Measurements from ENCODE around the gene TTC3. TPM values are rescaled to one million over a fixed set of nuclear protein-coding genes. Genes with fewer than 3 reads are reported as not detected.

TTC3 gene
- total RNA-seq, 1 experiment from 2014 or later: 71.5 TPM

DNA sequence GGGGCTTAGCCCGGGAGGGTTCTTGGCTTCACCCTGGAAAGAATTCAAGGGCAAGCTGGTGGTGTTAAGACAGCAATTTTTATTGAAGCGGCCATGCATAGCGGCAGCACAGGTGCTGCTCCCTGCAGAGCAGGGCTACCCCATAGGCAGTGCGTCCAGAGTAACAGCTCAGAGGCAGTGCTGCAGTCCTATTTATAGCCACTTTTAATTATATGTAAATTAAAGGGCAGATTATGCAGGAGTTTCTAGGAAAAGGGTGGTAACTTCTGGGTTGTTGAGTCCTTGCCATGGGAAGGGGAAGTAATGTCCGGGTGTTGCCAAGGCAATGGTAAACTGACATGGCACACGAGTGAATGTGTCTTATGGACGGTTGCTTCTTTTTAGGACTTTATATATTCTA, 137.1 kb downstream of the TTC3 start:
- ChIA-PET POLR2A (no interaction called here), RAD21 (ENCODE audit: low non-redundant PET in 1 of 2, low total read pairs in 2 of 2, uncharacterized antibody in 2 of 2, unreplicated experiment in 2 of 2) (no interaction called here), CTCF (no interaction called here)
- H3K4me1 ChIP-seq (ENCODE audit: control insufficient read depth in 1 of 2, insufficient read depth in 2 of 2, low read length in 2 of 2): peaks cover 19 to 24% of the 10 kb centered on the region in 2 experiments
- no peaks in the 10 kb centered on the region for H3K79me2 ChIP-seq (ENCODE audit: insufficient read depth, low read length)
- intact Hi-C loops (cut with micrococcal nuclease): no loop called here
- no peaks in the 10 kb centered on the region for H3K27me3 ChIP-seq (ENCODE audit: insufficient read depth, low read length)
- H2AFZ ChIP-seq (ENCODE audit: low read depth, low read length, poor library complexity, severe bottlenecking): no peak overlapping the region
- BruUV-seq (replicated peaks): no TSS peak
- TF ChIP-seq TCF7L2 (IDR thresholded peaks at IDR 0.05; ENCODE audit: borderline replicate concordance, extremely low read depth, insufficient read depth, insufficient read length): no peak
- no peak for TF ChIP-seq ZFX (IDR thresholded peaks at IDR 0.05)
- TF ChIP-seq, protein P1, sequence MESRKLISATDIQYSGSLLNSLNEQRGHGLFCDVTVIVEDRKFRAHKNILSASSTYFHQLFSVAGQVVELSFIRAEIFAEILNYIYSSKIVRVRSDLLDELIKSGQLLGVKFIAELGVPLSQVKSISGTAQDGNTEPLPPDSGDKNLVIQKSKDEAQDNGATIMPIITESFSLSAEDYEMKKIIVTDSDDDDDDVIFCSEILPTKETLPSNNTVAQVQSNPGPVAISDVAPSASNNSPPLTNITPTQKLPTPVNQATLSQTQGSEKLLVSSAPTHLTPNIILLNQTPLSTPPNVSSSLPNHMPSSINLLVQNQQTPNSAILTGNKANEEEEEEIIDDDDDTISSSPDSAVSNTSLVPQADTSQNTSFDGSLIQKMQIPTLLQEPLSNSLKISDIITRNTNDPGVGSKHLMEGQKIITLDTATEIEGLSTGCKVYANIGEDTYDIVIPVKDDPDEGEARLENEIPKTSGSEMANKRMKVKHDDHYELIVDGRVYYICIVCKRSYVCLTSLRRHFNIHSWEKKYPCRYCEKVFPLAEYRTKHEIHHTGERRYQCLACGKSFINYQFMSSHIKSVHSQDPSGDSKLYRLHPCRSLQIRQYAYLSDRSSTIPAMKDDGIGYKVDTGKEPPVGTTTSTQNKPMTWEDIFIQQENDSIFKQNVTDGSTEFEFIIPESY (IDR thresholded peaks at IDR 0.05; ENCODE audit: extremely low read depth, insufficient replicate concordance, low read length): no peak
- TF ChIP-seq SIN3A (IDR thresholded peaks at IDR 0.05; ENCODE audit: low read depth): no peak
- TF ChIP-seq SP1 (IDR thresholded peaks at IDR 0.05; ENCODE audit: low read depth): no peak
- no peaks in the 10 kb centered on the region for H3K9me2 ChIP-seq (ENCODE audit: insufficient read depth)
- ATAC-seq (no peak), DNase-seq (ENCODE audit: low read depth, low spot score) (no peak)
- H4K20me1 ChIP-seq (ENCODE audit: insufficient read depth): no peaks in the 10 kb centered on the region
- no peaks in the 10 kb centered on the region for H3K9me3 ChIP-seq (ENCODE audit: control insufficient read depth in 1 of 2, insufficient read depth in 1 of 2, low read depth in 1 of 2, low read length in 2 of 2)
- H3K36me3 ChIP-seq (ENCODE audit: control insufficient read depth in 1 of 2, insufficient read depth in 2 of 2, low read length in 2 of 2): no peaks in the 10 kb centered on the region
- H3K9ac ChIP-seq (ENCODE audit: low read length): no peak overlapping the region
- no peak overlapping the region for H3K27ac ChIP-seq (ENCODE audit: low read depth, low read length)
- no peak overlapping the region for H3K4me2 ChIP-seq (ENCODE audit: low read length)
- H3K4me3 ChIP-seq (replicated peaks in 1 of 2; ENCODE audit: low read depth in 1 of 2, low read length in 2 of 2): no peak overlapping the region

DNA sequence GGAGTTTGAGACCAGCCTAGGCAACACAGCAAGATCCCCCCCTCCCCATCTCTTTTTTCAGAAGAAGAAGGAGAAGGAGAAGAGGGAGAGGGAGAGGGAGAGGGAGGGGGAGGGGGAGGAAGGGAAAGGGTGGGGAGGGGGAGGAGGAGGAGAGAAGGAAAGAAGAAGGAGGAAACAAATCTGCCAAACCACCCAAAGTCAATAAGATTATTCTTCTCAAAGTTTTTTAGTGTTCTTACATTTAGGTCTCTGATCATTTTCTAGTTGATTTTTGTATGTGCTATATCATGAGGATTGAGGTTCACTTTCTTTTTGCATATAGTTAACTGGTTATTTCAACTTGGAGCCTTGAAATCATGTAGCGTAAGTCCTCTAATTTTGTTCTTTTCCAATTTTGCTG, 137.7 kb downstream of the TTC3 start:
- Histone ChIP-seq H2AFZ (ENCODE audit: low read depth, low read length, poor library complexity, severe bottlenecking) (no peak overlapping the region), H3K79me2 (ENCODE audit: insufficient read depth, low read length) (no peaks in the 10 kb centered on the region), H3K9me2 (ENCODE audit: insufficient read depth) (no peaks in the 10 kb centered on the region), H3K4me2 (ENCODE audit: low read length) (no peak overlapping the region), H3K36me3 (ENCODE audit: control insufficient read depth in 1 of 2, insufficient read depth in 2 of 2, low read length in 2 of 2) (no peaks in the 10 kb centered on the region), H3K4me3 (replicated peaks in 1 of 2; ENCODE audit: low read depth in 1 of 2, low read length in 2 of 2) (no peak overlapping the region), H4K20me1 (ENCODE audit: insufficient read depth) (no peaks in the 10 kb centered on the region), H3K27ac (ENCODE audit: low read depth, low read length) (no peak overlapping the region), H3K27me3 (ENCODE audit: insufficient read depth, low read length) (no peaks in the 10 kb centered on the region), H3K9me3 (ENCODE audit: control insufficient read depth in 1 of 2, insufficient read depth in 1 of 2, low read depth in 1 of 2, low read length in 2 of 2) (no peaks in the 10 kb centered on the region), H3K9ac (ENCODE audit: low read length) (no peak overlapping the region), H3K4me1 (ENCODE audit: control insufficient read depth in 1 of 2, insufficient read depth in 2 of 2, low read length in 2 of 2) (peaks cover 19 to 24% of the 10 kb centered on the region in 2 experiments)
- no TSS peak for BruUV-seq (replicated peaks)
- DNase-seq (ENCODE audit: low read depth, low spot score): no peak
- no peak for ATAC-seq
- intact Hi-C loops (cut with micrococcal nuclease): no loop called here
- ChIA-PET CTCF (no interaction called here), RAD21 (ENCODE audit: low non-redundant PET in 1 of 2, low total read pairs in 2 of 2, uncharacterized antibody in 2 of 2, unreplicated experiment in 2 of 2) (no interaction called here), POLR2A (no interaction called here)
- TF ChIP-seq ZFX (IDR thresholded peaks at IDR 0.05): no peak
- TF ChIP-seq EGR1 (IDR thresholded peaks at IDR 0.05; ENCODE audit: low read depth): no peak
- TF ChIP-seq YY1 (IDR thresholded peaks at IDR 0.05; ENCODE audit: extremely low read depth, insufficient replicate concordance, low read depth, low read length): no peak
- no peak for TF ChIP-seq CEBPB (IDR thresholded peaks at IDR 0.05; ENCODE audit: low read depth)
- TF ChIP-seq POLR2A (IDR thresholded peaks at IDR 0.05; ENCODE audit: borderline replicate concordance, extremely low read depth, insufficient read depth, insufficient read length): no peak
- TF ChIP-seq, protein P2, sequence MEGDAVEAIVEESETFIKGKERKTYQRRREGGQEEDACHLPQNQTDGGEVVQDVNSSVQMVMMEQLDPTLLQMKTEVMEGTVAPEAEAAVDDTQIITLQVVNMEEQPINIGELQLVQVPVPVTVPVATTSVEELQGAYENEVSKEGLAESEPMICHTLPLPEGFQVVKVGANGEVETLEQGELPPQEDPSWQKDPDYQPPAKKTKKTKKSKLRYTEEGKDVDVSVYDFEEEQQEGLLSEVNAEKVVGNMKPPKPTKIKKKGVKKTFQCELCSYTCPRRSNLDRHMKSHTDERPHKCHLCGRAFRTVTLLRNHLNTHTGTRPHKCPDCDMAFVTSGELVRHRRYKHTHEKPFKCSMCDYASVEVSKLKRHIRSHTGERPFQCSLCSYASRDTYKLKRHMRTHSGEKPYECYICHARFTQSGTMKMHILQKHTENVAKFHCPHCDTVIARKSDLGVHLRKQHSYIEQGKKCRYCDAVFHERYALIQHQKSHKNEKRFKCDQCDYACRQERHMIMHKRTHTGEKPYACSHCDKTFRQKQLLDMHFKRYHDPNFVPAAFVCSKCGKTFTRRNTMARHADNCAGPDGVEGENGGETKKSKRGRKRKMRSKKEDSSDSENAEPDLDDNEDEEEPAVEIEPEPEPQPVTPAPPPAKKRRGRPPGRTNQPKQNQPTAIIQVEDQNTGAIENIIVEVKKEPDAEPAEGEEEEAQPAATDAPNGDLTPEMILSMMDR (IDR thresholded peaks at IDR 0.05 in 2 of 3, conservative IDR thresholded peaks at IDR 0.05 in 1 of 3; ENCODE audit: borderline replicate concordance in 1 of 3, insufficient read depth in 1 of 3, low read depth in 2 of 3, low read length in 2 of 3): no peak
- no peak for TF ChIP-seq FOSL1 (IDR thresholded peaks at IDR 0.05; ENCODE audit: low read depth)
- TF ChIP-seq, protein P1 (IDR thresholded peaks at IDR 0.05; ENCODE audit: extremely low read depth, insufficient replicate concordance, low read length): no peak
- no peak for TF ChIP-seq SIN3A (IDR thresholded peaks at IDR 0.05; ENCODE audit: low read depth)
- no peak for TF ChIP-seq ZNF274 (IDR thresholded peaks at IDR 0.05; ENCODE audit: low read depth, low read length)
- no peak for TF ChIP-seq TCF7L2 (IDR thresholded peaks at IDR 0.05; ENCODE audit: borderline replicate concordance, extremely low read depth, insufficient read depth, insufficient read length)

All from HCT116 (cell line).